HepG2 (cell line): ENCODE data around the gene ARL3. TPM values are rescaled to one million over a fixed set of nuclear protein-coding genes. Genes with fewer than 3 reads are reported as not detected.

Experiments
- AKNA ChIP-seq: sonication (generic); formaldehyde crosslinking; IDR thresholded peaks from 2 replicates; pipeline ENCODE4 v1.4.0; 2020; ENCODE audit warnings: missing genetic modification reagents, borderline replicate concordance
- ASH2L ChIP-seq: fragments of 300-600, 200-600 bp; sonication (generic); IDR thresholded peaks from 2 replicates; pipeline ENCODE4 v1.7.0; 2017; ENCODE audit warnings: low read depth, mild to moderate bottlenecking, moderate library complexity, mixed read lengths, low read length; ENCODE audit not compliant: insufficient read length
- ATF5 ChIP-seq: sonication (generic); formaldehyde crosslinking; IDR thresholded peaks from 2 replicates; pipeline ENCODE4 v1.4.0; 2020; ENCODE audit warnings: mild to moderate bottlenecking, low read depth, missing genetic modification reagents
- CAMTA2 ChIP-seq: sonication (generic); formaldehyde crosslinking; IDR thresholded peaks from 2 replicates; pipeline ENCODE4 v1.4.0; 2020; ENCODE audit warnings: mild to moderate bottlenecking, missing genetic modification reagents, borderline replicate concordance
- CBX5 ChIP-seq: sonication (generic); formaldehyde crosslinking; IDR thresholded peaks from 2 replicates; pipeline ENCODE4 v1.4.0; 2020; ENCODE audit warnings: missing genetic modification reagents, borderline replicate concordance
- CEBPG ChIP-seq: IDR thresholded peaks from 2 replicates; pipeline ENCODE4 v1.6.1; 2016
- JARID2 ChIP-seq: sonication (generic); formaldehyde crosslinking; IDR thresholded peaks from 2 replicates; pipeline ENCODE4 v1.8.1; 2023; ENCODE audit warnings: missing genetic modification reagents, inconsistent platforms; ENCODE audit not compliant: insufficient replicate concordance
- RARG ChIP-seq: sonication (generic); formaldehyde crosslinking; IDR thresholded peaks from 2 replicates; pipeline ENCODE4 v1.4.0; 2020; ENCODE audit warnings: low read depth, mild to moderate bottlenecking, missing genetic modification reagents
- SMYD3 ChIP-seq: sonication (generic); formaldehyde crosslinking; IDR thresholded peaks from 2 replicates; pipeline ENCODE4 v1.8.1; 2023; ENCODE audit warnings: mild to moderate bottlenecking, missing genetic modification reagents
- TERF1 ChIP-seq: sonication (generic); formaldehyde crosslinking; IDR thresholded peaks from 2 replicates; pipeline ENCODE4 v1.8.0; 2022; ENCODE audit warnings: mild to moderate bottlenecking, missing genetic modification reagents, moderate library complexity
- TFDP1 ChIP-seq: IDR thresholded peaks from 2 replicates; pipeline ENCODE4 v1.6.1; 2016; ENCODE audit warnings: missing compliant biosample characterization, missing genetic modification reagents, borderline replicate concordance
- YEATS4 ChIP-seq: sonication (generic); formaldehyde crosslinking; IDR thresholded peaks from 2 replicates; pipeline ENCODE4 v1.4.0; 2020; ENCODE audit warnings: missing genetic modification reagents, borderline replicate concordance
- ZEB1 ChIP-seq: IDR thresholded peaks from 2 replicates; pipeline ENCODE4 v1.6.1; 2012; ENCODE audit warnings: mild to moderate bottlenecking, low read depth, inconsistent platforms; ENCODE audit not compliant: insufficient replicate concordance
- ZNF12 ChIP-seq: sonication (generic); formaldehyde crosslinking; IDR thresholded peaks from 2 replicates; pipeline ENCODE4 v1.5.0; 2020; ENCODE audit warnings: missing genetic modification reagents
- ZNF30 ChIP-seq: sonication (generic); formaldehyde crosslinking; IDR thresholded peaks from 2 replicates; pipeline ENCODE4 v1.5.0; 2020; ENCODE audit warnings: mild to moderate bottlenecking, missing genetic modification reagents
- ZNF530 ChIP-seq: sonication (generic); formaldehyde crosslinking; IDR thresholded peaks from 2 replicates; pipeline ENCODE4 v1.5.0; 2020; ENCODE audit warnings: low read depth, mild to moderate bottlenecking, missing genetic modification reagents
- ZNF615 ChIP-seq: sonication (generic); formaldehyde crosslinking; IDR thresholded peaks from 2 replicates; pipeline ENCODE4 v1.5.0; 2020; ENCODE audit warnings: mild to moderate bottlenecking, missing genetic modification reagents, borderline replicate concordance
- ZNF644 ChIP-seq: IDR thresholded peaks from 2 replicates; pipeline ENCODE4 v1.6.1; 2016; ENCODE audit warnings: low read depth
- ZNF777 ChIP-seq: sonication (generic); formaldehyde crosslinking; IDR thresholded peaks from 2 replicates; pipeline ENCODE4 v1.4.0; 2020; ENCODE audit warnings: missing genetic modification reagents
- ZNF782 ChIP-seq: sonication (generic); formaldehyde crosslinking; IDR thresholded peaks from 2 replicates; pipeline ENCODE4 v1.4.0; 2020; ENCODE audit warnings: missing genetic modification reagents, mild to moderate bottlenecking, borderline replicate concordance
- polyA plus RNA-seq, 8 experiments: library from polyadenylated mRNA; depleted of rRNA in 3 of 8; stranded (reverse) in 7 of 8; unstranded in 1 of 8; fragments of >200 nt; fragmentation: Illumina TruSeq in 4 of 8; extraction: Trizol in 4 of 8; gene quantifications; 2 replicates each; pipeline versions ENCODE4 v1.2.1 to v1.2.3, GENCODE V29; 2011 to 2016; ENCODE audit warnings: low read depth in 4 of 8, missing spikeins in 1 of 8, mixed read lengths in 1 of 8; ENCODE audit not compliant: insufficient read depth in 1 of 8
- total RNA-seq, 5 experiments: library from RNA; depleted of rRNA; stranded (reverse); fragments of >200 nt; fragmentation: Illumina TruSeq; extraction: Trizol; gene quantifications; 2 replicates each; pipeline ENCODE4 v1.2.3, GENCODE V29; 2016; ENCODE audit warnings: low read depth in 1 of 5

Gene ARL3
- total and polyA plus RNA-seq, 2 of the 13 experiments (the other 11 are each of a cell fraction or from before 2014, with no cell fraction given) = 5.2 to 6.6 TPM

GRCh38 chr10:102714621-102715455, 641 bp upstream of the ARL3 start, which contains the start of gene SFXN2 (continued):
- no peak for TF ChIP-seq JARID2 (CRISPR knock-in tag)
- peak; percentile 18 for TF ChIP-seq ASH2L
- no peak for TF ChIP-seq CAMTA2
- TF ChIP-seq ZNF777 (CRISPR knock-in tag) = no peak
- no peak for TF ChIP-seq ZEB1
- TF ChIP-seq CBX5 (CRISPR knock-in tag) = no peak
- TF ChIP-seq RARG (CRISPR knock-in tag) = no peak
- TF ChIP-seq ZNF644 (CRISPR knock-in tag) = no peak
- TF ChIP-seq TERF1 (CRISPR knock-in tag) = no peak; the same call in 1 of the 2 replicates
- no peak for TF ChIP-seq ATF5 (CRISPR knock-in tag)
- TF ChIP-seq ZNF615 (CRISPR knock-in tag) = no peak
- no peak for TF ChIP-seq ZNF12 (CRISPR knock-in tag)
- no peak for TF ChIP-seq AKNA
- no peak for TF ChIP-seq CEBPG
- peak; percentile 94 for TF ChIP-seq YEATS4
- TF ChIP-seq ZNF782 (CRISPR knock-in tag) = no peak
- TF ChIP-seq ZNF30 (CRISPR knock-in tag) = no peak
- TF ChIP-seq TFDP1 (CRISPR knock-in tag) = 0 out of 2 replicates have a peak, but pooled peaks have one; percentile 29
- TF ChIP-seq SMYD3 = peak; percentile 70; the same call in 1 of the 2 replicates
- TF ChIP-seq ZNF530 (CRISPR knock-in tag) = no peak
